Activated CD8-positive, alpha-beta T cell treated with anti-CD3 and anti-CD28 coated beads, Interleukin-2, amount 10 ng/mL, durations not matched to agents 7 days and 5 days (primary cell): ENCODE data around the gene ZNF841. TPM values are rescaled to one million over a fixed set of nuclear protein-coding genes. Genes with fewer than 3 reads are reported as not detected.
"Not testable (repeated sequence)": the region's sequence is repeated elsewhere in the genome, so short reads cannot be mapped to it uniquely, and the experiment has no call there.

ENCODE experiments used
- ATAC-seq: fragments of 150-1000 bp; cut with Tn5 transposase; one replicate; pipeline ENCODE4 v1.10.0; 2021; ENCODE audit warnings: moderate library complexity
- CTCF ChIA-PET: fragments of 350-600 bp; sonication (Branson Sonifier 250); formaldehyde crosslinking; loops from one replicate; lab custom pipeline; 2021; ENCODE audit warnings: antibody characterized with exemption; lab: Charles Lee
- POLR2A ChIA-PET: fragments of 350-600 bp; sonication (Branson Sonifier 250); formaldehyde crosslinking; loops from one replicate; lab custom pipeline; 2021; ENCODE audit warnings: antibody characterized with exemption; lab: Charles Lee
- DNase-seq: peaks from one replicate; pipeline ENCODE4 v3.0.0-alpha.2; 2020
- H3K27ac Mint-ChIP-seq: one replicate; pipeline ENCODE4 v1.8.0; 2021; ENCODE audit warnings: mild to moderate bottlenecking, mixed read lengths
- H3K27me3 Mint-ChIP-seq: one replicate; pipeline ENCODE4 v1.8.0; 2021; ENCODE audit warnings: low read depth, mixed read lengths
- H3K36me3 Mint-ChIP-seq: one replicate; pipeline ENCODE4 v1.8.0; 2021; ENCODE audit warnings: low read depth, mixed read lengths
- H3K4me1 Mint-ChIP-seq: one replicate; pipeline ENCODE4 v1.8.0; 2021; ENCODE audit warnings: low read depth, mixed read lengths
- H3K4me3 Mint-ChIP-seq: one replicate; pipeline ENCODE4 v1.8.0; 2021; ENCODE audit warnings: mild to moderate bottlenecking, mixed read lengths
- H3K9me3 Mint-ChIP-seq: one replicate; pipeline ENCODE4 v1.8.0; 2022; ENCODE audit warnings: mixed read lengths; ENCODE audit not compliant: insufficient read depth
- total RNA-seq, 2 experiments: library from RNA; stranded (reverse); gene quantifications; one replicate each; pipeline ENCODE4 v1.2.3, GENCODE V29; 2021

The ZNF841 gene
- total RNA-seq, 2 experiments from 2014 or later = 26.2 to 28.0 TPM

GRCh38 chr19:52056480-52056879, 39.1 kb downstream of the ZNF841 start:
- Mint-ChIP-seq H3K9me3 (peaks cover 62% of the 10 kb centered on the region), H3K36me3 (peaks cover 73% of the 10 kb centered on the region)
- H3K27me3 Mint-ChIP-seq, DNase-seq, H3K27ac Mint-ChIP-seq, POLR2A ChIA-PET, ATAC-seq, CTCF ChIA-PET, H3K4me1 Mint-ChIP-seq, H3K4me3 Mint-ChIP-seq: not testable (repeated sequence)

- H3K9me3 Mint-ChIP-seq = peaks cover 52% of the 10 kb centered on the region
- H3K27me3 Mint-ChIP-seq, H3K4me3 Mint-ChIP-seq, H3K27ac Mint-ChIP-seq, ATAC-seq, POLR2A ChIA-PET, CTCF ChIA-PET, DNase-seq: not testable (repeated sequence)
- peaks cover 82% of the 10 kb centered on the region for H3K36me3 Mint-ChIP-seq
- H3K4me1 Mint-ChIP-seq = peaks cover 20% of the 10 kb centered on the region
Measured at GRCh38 chr19:52051736-52052135, 43.8 kb downstream of the ZNF841 start.

- H3K27ac Mint-ChIP-seq = peak within 1 kb of the TSS; percentile 96
- H3K9me3 Mint-ChIP-seq = peaks cover 52% of the 10 kb centered on the region
- ChIA-PET POLR2A (interaction anchor here (0.6 to 1.7 kb wide), 7 partner anchors 9 to 144 kb away, joined by 3 to 10 read pairs (median 4); partner anchors contain the start of genes ZNF614, ZNF615, ZNF649 and ZNF836), CTCF (no interaction called here)
- H3K4me1 Mint-ChIP-seq = peaks cover 20% of the 10 kb centered on the region
- peak within 1 kb of the TSS; percentile 95 for H3K4me3 Mint-ChIP-seq
- H3K36me3 Mint-ChIP-seq = peaks cover 83% of the 10 kb centered on the region
- H3K27me3 Mint-ChIP-seq = no peaks in the 10 kb centered on the region
- DNase-seq (peak; percentile 87), ATAC-seq (peak; percentile 92)
Measured at GRCh38 chr19:52048555-52049501, 46.7 kb downstream of the ZNF841 start, which contains the start of gene ZNF432. Gene ZNF432 (minus strand): TSS chr19:52048838. CDS start chr19:52046868, 1,970 bp downstream.

- DNase-seq = no peak
- ChIA-PET POLR2A (interaction anchor here (0.6 to 1.0 kb wide), 2 partner anchors 9 to 10 kb away, joined by 3 to 4 read pairs; partner anchors contain the start of gene ZNF432), CTCF (no interaction called here)
- Mint-ChIP-seq H3K4me1 (no peaks in the 10 kb centered on the region), H3K9me3 (peaks cover 62% of the 10 kb centered on the region), H3K27ac (no peak overlapping the region), H3K36me3 (peaks cover 94% of the 10 kb centered on the region), H3K4me3 (no peak overlapping the region), H3K27me3 (no peaks in the 10 kb centered on the region)
- ATAC-seq = no peak
Measured at GRCh38 chr19:52039169-52039568, 56.4 kb downstream of the ZNF841 start.

GRCh38 chr19:52034051-52034728, 61.4 kb downstream of the ZNF841 start:
- Mint-ChIP-seq H3K27me3 (no peaks in the 10 kb centered on the region), H3K36me3 (peaks cover 91% of the 10 kb centered on the region), H3K9me3 (peaks cover 70% of the 10 kb centered on the region), H3K27ac (no peak overlapping the region), H3K4me3 (no peak overlapping the region), H3K4me1 (no peaks in the 10 kb centered on the region)
- CTCF ChIA-PET = no interaction called here
- DNase-seq (no peak), ATAC-seq (no peak)
- POLR2A ChIA-PET = no interaction called here

GRCh38 chr19:52028780-52029123, 66.8 kb downstream of the ZNF841 start:
- Mint-ChIP-seq H3K4me3 (peak overlapping the region; percentile 77), H3K4me1 (peaks cover 15% of the 10 kb centered on the region), H3K36me3 (peaks cover 80% of the 10 kb centered on the region), H3K9me3 (peaks cover 60% of the 10 kb centered on the region), H3K27me3 (no peaks in the 10 kb centered on the region), H3K27ac (peak overlapping the region; percentile 95)
- ChIA-PET CTCF (no interaction called here), POLR2A (interaction anchor here (1.0 to 1.3 kb wide), 4 partner anchors 20 to 502 kb away, joined by 3 to 10 read pairs (median 5); partner anchors contain the start of genes PPP2R1A, ZNF432 and ZNF615)
- peak; percentile 29 for ATAC-seq
- DNase-seq = no peak

GRCh38 chr19:52028027-52028779, 67.4 kb downstream of the ZNF841 start, which contains the start of gene ZNF614:
Gene ZNF614 (minus strand): TSS chr19:52028379. CDS start chr19:52025745, 2,634 bp downstream.
- DNase-seq = peak; percentile 90
- CTCF ChIA-PET = no interaction called here
- Mint-ChIP-seq H3K9me3 (peaks cover 59% of the 10 kb centered on the region), H3K36me3 (peaks cover 80% of the 10 kb centered on the region), H3K27me3 (no peaks in the 10 kb centered on the region), H3K27ac (peak within 1 kb of the TSS; percentile 95), H3K4me3 (peak within 1 kb of the TSS; percentile 77), H3K4me1 (peaks cover 15% of the 10 kb centered on the region)
- peak; percentile 96 for ATAC-seq
- POLR2A ChIA-PET = interaction anchor here (1.0 to 1.3 kb wide), 4 partner anchors 20 to 503 kb away, joined by 3 to 10 read pairs (median 5); partner anchors contain the start of genes PPP2R1A, ZNF432 and ZNF615

- H3K4me1 Mint-ChIP-seq = peaks cover 15% of the 10 kb centered on the region
- POLR2A ChIA-PET, H3K27ac Mint-ChIP-seq, H3K4me3 Mint-ChIP-seq, ATAC-seq, H3K27me3 Mint-ChIP-seq, DNase-seq, CTCF ChIA-PET: not testable (repeated sequence)
- peaks cover 80% of the 10 kb centered on the region for H3K36me3 Mint-ChIP-seq
- peaks cover 53% of the 10 kb centered on the region for H3K9me3 Mint-ChIP-seq
Measured at GRCh38 chr19:52026255-52026990, 69.1 kb downstream of the ZNF841 start.

- CTCF ChIA-PET = not testable (repeated sequence)
Measured at GRCh38 chr19:52024478-52024877, 71.1 kb downstream of the ZNF841 start.

GRCh38 chr19:52022193-52022592, 73.4 kb downstream of the ZNF841 start:
- ChIA-PET CTCF (no interaction called here), POLR2A (no interaction called here)
- H3K9me3 Mint-ChIP-seq = peaks cover 69% of the 10 kb centered on the region
- DNase-seq (no peak), ATAC-seq (no peak)
- H3K4me1 Mint-ChIP-seq = peaks cover 6% of the 10 kb centered on the region
- H3K27me3 Mint-ChIP-seq = no peaks in the 10 kb centered on the region
- H3K36me3 Mint-ChIP-seq = peaks cover 96% of the 10 kb centered on the region
- no peak overlapping the region for H3K4me3 Mint-ChIP-seq
- no peak overlapping the region for H3K27ac Mint-ChIP-seq

More at GRCh38 chr19:52024478-52024877, 71.1 kb downstream of the ZNF841 start:
- ATAC-seq, POLR2A ChIA-PET, DNase-seq, H3K27me3 Mint-ChIP-seq, H3K4me3 Mint-ChIP-seq, H3K27ac Mint-ChIP-seq: not testable (repeated sequence)
- Mint-ChIP-seq H3K9me3 (peaks cover 58% of the 10 kb centered on the region), H3K4me1 (peaks cover 15% of the 10 kb centered on the region), H3K36me3 (peaks cover 82% of the 10 kb centered on the region)
